NCI-H345 treated with DMSO at 0.1 percent for 48 hours (cell line): ENCODE results near the gene RFESD.

Source experiments
- DNase-seq: peaks from one replicate; lab custom pipeline; 2025; ENCODE audit not compliant: unreplicated experiment; lab: John Stamatoyannopoulos, UW

Gene RFESD

DNA sequence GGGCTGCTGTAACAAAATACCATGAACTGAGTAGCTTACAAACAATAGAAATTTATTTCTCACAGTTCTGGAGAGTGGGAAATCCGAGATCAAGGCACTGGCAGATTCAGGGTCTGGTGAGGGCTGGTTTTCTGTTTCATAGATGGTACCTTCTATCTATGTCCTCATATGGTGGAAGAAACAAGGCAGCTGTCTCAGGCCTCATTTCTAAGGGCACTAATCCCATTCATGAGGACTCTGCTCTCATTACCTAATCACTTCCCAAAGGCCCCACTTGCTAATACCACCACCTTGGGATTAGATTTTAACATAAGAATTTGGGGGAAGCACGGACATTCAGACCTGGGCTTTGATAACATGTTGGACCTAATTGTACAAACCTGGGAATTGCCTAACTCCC, 13.5 kb downstream of the RFESD start:
- no peak for DNase-seq

DNA sequence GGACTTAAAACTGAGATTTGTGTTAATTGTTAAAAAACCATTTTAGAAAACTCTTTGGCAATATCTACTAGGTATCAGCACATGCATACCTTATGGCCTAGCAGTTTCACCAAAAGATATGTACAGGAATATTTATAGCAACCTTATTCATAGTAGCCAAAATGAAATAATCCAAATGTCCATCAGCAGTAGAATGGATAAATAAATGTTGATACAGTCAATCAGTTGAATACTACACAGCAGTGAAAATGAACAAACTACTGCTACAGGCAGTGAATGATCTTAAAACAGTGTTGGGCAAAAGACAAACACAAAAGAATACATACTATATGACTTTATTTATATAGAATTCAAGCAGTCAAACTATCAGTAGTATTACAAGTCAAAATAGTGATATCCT, 16.4 kb downstream of the RFESD start:
- no peak for DNase-seq

- peak; percentile 21 for DNase-seq
These were observed 17.7 kb downstream of the RFESD start for GRCh38 chr5:95664204-95664786.

DNA sequence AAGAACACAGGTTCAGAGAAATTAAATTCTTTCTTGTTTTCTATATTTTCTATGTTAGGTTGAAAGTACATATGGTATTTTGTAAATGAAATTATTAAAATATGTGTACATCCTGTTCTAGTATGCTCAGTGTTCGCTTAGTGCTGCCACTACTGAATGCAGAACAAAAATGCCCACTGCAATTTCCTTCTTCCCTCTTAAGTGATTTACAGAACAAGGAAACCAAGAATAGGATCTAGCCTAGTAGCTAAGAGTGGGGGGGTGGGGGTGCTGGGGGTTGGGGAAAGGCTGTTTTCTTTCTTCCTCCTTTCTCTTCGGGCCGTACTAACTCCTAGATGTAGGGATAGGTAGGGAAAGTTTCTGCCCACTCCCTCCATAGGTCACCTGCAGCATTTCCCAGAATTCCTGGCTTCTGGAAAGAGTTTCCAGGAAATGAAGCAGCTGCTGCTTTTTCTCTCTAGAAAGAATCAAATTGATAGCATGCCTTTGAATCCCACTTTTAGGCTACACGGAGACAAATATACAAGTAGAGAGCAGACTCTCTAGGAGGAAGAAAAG, 20.6 kb downstream of the RFESD start:
- DNase-seq, result no peak

- no peak for DNase-seq
These were observed 21.1 kb downstream of the RFESD start for GRCh38 chr5:95667678-95668077.

DNA sequence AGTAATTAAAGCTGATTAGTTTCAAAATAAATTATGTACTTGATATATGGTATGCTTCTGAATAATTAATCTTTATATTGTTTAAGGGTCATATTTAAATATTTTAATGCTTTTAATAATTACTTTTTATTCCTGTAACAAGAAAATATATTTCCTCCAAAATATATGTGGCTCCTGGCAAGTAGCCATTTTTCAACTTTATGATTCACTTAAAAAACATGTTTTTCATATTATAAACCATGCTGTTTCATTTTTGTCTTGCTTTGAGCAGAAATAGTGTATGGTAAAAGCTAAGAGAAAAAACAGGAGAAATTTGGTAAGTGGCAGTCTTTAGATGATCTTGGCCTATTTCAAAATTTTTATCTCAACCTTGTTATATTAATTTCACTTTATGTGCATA, 21.6 kb downstream of the RFESD start:
- no peak for DNase-seq

DNA sequence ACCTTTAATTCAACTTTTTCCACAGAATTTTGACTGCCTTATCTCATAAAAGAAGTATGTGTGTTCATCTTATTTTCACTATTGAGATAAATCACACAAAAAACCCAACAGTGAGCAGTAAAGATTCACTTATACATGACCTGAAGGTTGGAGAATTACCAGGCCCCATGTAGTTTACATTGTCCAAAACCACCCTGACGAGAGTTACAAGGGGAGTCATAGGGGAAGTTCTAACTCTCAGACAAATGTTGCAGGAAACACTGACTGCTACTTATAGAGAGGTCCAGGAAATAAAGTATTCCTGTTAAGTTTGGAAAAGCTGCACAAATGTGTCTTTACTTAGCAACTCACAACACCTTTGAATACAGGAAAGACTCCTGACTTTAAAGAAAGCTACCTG, 22.2 kb downstream of the RFESD start:
- no peak for DNase-seq

DNA sequence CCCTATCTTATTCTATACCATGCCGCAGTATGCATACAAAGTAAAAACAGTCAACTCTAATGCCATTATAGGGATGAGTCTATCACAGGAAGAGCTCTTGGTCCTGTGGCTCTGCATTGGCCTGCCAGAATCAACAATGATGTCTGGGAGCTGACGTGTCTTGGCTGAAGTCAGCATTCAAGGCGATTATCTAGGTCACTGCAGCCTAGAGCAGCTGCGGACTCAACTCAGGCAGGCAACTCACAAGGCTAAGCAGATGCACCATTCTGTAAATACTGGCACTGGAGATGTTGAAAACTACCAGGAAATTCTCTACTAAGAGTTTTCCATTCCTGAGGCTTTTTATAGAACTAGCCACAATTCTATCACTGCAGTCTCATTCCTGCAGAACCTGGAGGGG, 23.0 kb downstream of the RFESD start:
- no peak for DNase-seq

DNA sequence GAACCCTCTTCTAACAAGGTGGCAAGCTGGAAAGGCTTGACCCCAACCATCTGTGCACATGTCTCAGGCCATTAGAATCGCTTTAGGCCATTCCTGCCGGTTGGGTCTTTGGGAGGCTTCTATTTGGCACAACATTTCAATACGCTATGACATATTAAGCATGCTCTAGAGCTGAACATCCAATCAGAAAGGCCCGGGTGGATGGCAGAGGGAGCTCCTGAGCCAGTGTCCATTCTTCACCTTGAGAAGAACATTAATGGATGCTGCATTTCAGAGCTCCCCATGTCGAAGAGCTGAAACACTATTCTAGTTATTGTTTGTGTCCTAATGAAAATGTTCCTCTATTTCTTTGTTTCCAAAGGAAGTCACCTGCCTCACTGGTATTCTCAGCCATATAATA, 23.4 kb downstream of the RFESD start:
- DNase-seq, result no peak

DNA sequence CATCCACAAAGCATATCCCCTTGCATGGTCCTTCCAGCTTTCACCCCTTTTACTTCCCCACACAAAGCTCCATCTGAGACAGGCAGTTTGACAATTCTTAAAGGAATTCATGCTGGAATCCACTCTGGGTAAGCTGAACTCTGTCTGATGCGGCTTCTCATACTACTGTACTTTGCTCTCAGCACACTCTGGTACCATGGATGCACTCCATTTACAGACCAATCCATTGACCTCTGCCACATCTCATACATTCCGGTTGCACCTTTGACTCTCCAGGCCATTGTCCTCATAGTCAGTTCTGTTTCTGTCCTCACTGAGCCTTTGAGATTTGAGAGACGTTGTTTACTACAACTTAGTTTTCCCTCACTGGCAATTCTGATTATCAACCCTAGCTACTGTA, 24.0 kb downstream of the RFESD start:
- no peak for DNase-seq

GRCh38 chr5:95671826-95672225, 25.2 kb downstream of the RFESD start:
- DNase-seq, result no peak

DNA sequence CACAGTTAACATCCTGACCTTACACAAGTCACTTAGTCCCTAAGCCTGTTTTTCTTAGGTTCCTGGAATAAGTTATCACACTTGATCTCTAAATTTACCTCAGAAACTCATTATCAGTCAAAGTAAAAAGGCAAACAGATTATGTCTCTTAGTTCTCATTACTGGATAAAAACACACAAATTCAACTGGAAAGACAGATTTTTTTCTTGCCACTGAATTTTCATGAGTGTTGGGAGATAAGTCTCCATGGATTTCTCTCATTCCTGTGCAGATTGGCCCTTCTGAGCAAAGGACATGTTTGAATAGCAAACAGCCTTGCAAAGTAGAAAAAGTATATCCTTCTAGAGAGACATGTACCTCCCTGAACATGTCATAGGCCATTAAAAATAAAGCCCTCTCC, 26.1 kb downstream of the RFESD start:
- no peak for DNase-seq

DNA sequence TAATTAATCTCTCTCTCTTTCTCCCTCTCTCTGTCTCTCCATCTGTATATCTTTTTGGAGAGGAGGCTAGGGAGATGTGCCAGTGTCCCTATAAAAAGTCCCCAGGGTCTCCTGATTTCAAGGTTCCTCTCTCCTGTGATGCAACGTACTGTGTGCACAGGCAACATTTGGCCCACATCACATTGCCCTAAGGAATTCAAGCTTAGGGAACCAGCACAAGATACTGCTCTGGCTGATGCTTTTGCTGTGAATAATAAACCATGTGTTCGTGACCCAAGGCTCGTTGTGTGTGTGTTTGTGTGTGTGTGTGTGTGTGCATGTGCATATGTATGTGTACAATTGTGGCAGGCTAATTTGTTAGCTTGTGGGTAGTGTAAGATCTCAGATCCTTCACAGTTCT, 26.5 kb downstream of the RFESD start:
- no peak for DNase-seq

GRCh38 chr5:95682891-95683290, 36.3 kb downstream of the RFESD start, which contains the start of gene SPATA9:
Gene SPATA9, minus strand, starts transcription at chr5:95682991. Its CDS starts 137 bp downstream, at chr5:95682854.
- DNase-seq, result no peak

- DNase-seq, result no peak
These were observed 37.8 kb downstream of the RFESD start for GRCh38 chr5:95684361-95684760.

DNA sequence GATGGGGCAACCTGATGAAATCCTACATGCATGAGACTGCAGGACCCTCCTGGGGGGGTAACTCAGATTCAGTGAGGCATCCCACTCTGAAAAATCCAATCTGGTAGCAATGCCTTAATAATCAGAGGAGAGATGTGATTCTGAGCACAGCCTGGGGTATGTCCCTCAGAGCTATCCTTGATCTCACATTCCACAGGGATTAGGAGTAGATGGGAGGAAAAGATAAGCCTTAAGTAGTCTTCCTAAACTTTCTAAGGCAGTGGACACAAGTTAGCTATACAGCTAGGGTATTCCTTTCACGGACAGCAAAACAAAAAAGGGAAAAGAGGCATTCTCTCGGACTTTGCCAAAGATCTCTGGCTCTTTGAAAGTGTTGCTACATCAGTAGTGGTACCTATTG, 40.1 kb downstream of the RFESD start:
- no peak for DNase-seq

GRCh38 chr5:95689680-95690079, 43.1 kb downstream of the RFESD start:
- no peak for DNase-seq

DNA sequence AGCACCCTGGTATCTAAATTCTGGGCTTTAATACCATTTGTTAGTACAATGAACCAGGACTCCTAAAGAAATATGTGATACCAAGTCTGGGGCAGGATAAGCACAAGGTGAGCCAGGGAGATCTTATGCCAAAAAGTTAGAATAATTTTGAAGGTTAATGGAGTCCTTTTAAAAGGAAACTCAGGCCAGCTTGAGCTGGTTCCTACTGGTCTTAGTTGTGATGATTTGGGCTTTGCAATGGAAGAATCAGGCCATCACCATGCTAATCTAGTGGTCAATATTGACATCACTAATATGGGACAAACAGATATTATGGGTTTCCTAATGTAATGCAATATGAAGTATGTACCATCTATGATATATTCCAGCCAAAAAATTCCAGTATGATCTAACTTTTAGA, 43.8 kb downstream of the RFESD start:
- DNase-seq, result no peak

DNA sequence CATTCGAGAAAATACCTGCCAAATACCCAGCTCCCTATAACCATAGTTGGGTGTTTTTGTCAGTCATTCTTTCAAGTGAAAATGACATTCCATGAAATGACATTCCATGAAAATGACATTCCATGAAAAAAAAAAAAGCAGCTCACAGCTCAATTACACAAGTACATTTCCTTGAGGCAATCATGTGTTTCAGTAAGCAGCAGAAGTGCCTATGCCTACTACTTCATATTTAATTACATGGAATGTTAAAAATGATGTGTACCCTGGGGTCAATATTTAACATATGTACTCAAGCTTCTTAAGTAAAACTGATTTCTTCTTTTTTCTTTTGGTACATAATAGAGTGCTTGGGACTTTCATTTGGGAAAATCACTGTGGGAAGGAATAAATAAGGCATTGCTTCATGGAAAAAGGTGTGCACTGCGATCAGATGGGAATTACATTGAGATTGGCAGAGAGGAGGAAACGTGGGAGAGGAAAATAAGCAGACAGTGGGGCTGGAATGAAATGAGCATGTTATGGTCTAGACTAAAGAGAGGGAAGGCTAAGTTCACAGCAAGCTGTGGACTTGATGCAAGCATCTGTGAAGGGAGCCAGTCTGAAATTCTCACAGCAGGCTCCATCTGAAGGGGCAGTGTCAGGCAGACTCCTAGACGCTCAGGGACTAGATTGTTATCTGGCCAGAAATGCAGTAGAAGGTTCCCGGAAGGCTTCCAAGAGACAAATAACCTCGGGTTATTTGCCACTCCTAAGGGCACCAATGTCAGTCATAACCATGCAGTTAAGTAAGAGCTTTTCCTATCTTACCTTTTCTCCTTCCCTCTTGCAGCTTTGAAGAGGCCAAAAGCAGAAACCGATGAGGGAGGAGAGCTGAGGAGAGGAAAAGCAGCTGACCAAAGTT, 51.5 kb downstream of the RFESD start:
- no peak for DNase-seq

- DNase-seq, result no peak
These were observed 52.8 kb downstream of the RFESD start for GRCh38 chr5:95699337-95699736.

GRCh38 chr5:95701074-95701473, 54.5 kb downstream of the RFESD start:
- no peak for DNase-seq

DNA sequence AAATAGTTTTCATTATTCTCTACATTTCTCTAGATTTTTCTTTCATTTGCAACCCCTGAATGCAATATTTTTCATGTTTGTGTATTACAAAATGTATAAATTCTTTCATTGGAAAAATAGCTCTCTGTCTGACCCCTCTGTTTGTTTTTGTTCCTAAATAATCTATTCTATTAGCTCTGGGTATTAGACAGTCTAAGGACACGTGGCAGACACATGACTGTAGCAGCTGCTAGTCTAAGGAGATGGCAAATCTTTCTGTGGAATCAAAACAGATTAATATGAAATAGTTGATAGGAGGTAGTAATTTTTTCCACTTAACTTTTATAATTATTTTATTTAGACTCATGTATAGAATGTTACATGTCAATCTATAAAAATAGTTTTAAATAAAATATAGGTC, 57.6 kb downstream of the RFESD start:
- DNase-seq, result no peak
